ENCODE data around the gene STARD8. TPM values are rescaled to one million over a fixed set of nuclear protein-coding genes. Genes with fewer than 3 reads are reported as not detected.

The STARD8 gene
- total and polyA plus RNA-seq, 4 donors = 1.9 to 17.9 (median 7.5) TPM

GRCh38 chrX:68717196-68717595, 69.7 kb downstream of the STARD8 start:
- no peak for ATAC-seq (ENCODE audit: low FRiP score)
- no peaks in the 10 kb centered on the region for H3K36me3 ChIP-seq (ENCODE audit: control insufficient read depth in 1 of 2, insufficient read depth in 2 of 2, low read length in 1 of 2)

GRCh38 chrX:68717663-68718442, 70.4 kb downstream of the STARD8 start:
- DNase-seq = no peak
- H3K27me3 ChIP-seq (ENCODE audit: control insufficient read depth in 1 of 2, insufficient read depth in 2 of 2, low read length in 1 of 2) = no peaks in the 10 kb centered on the region
- H3K4me1 ChIP-seq (ENCODE audit: control insufficient read depth in 1 of 2, insufficient read depth in 2 of 2, low read length in 2 of 2) = no peaks in the 10 kb centered on the region
- no peaks in the 10 kb centered on the region for H3K36me3 ChIP-seq (ENCODE audit: control insufficient read depth in 1 of 2, insufficient read depth in 2 of 2, low read length in 1 of 2)
- intact Hi-C loops (cut with DNase I) = no loop called here
- H3K4me3 ChIP-seq (ENCODE audit: low read length in 2 of 2) = no peak overlapping the region
- WGBS, 2 donors = 81 to 96% methylated on average over 24 of the region's 24 CpGs
- H3K9me3 ChIP-seq (ENCODE audit: control insufficient read depth, low read length) = no peaks in the 10 kb centered on the region
- no peak for ATAC-seq (ENCODE audit: low FRiP score)
- H3K27ac ChIP-seq (ENCODE audit: low read depth in 1 of 2, low read length in 2 of 2) = no peak overlapping the region

More at GRCh38 chrX:68717196-68717595, 69.7 kb downstream of the STARD8 start:
- Histone ChIP-seq H3K9me3 (ENCODE audit: control insufficient read depth, low read length) (no peaks in the 10 kb centered on the region), H3K27me3 (ENCODE audit: control insufficient read depth in 1 of 2, insufficient read depth in 2 of 2, low read length in 1 of 2) (no peaks in the 10 kb centered on the region), H3K27ac (ENCODE audit: low read depth in 1 of 2, low read length in 2 of 2) (no peak overlapping the region), H3K4me3 (ENCODE audit: low read length in 2 of 2) (no peak overlapping the region), H3K4me1 (ENCODE audit: control insufficient read depth in 1 of 2, insufficient read depth in 2 of 2, low read length in 2 of 2) (no peaks in the 10 kb centered on the region)
- intact Hi-C loops (cut with DNase I) = no loop called here
- WGBS, 2 donors = 85 to 97% methylated on average over 13 of the region's 13 CpGs
- DNase-seq = no peak

- no peak overlapping the region for H3K27ac ChIP-seq (ENCODE audit: low read depth in 1 of 2, low read length in 2 of 2)
- H3K9me3 ChIP-seq (ENCODE audit: control insufficient read depth, low read length) = no peaks in the 10 kb centered on the region
- H3K36me3 ChIP-seq (ENCODE audit: control insufficient read depth in 1 of 2, insufficient read depth in 2 of 2, low read length in 1 of 2) = no peaks in the 10 kb centered on the region
- no peaks in the 10 kb centered on the region for H3K4me1 ChIP-seq (ENCODE audit: control insufficient read depth in 1 of 2, insufficient read depth in 2 of 2, low read length in 2 of 2)
- H3K4me3 ChIP-seq (ENCODE audit: low read length in 2 of 2) = no peak overlapping the region
- no peaks in the 10 kb centered on the region for H3K27me3 ChIP-seq (ENCODE audit: control insufficient read depth in 1 of 2, insufficient read depth in 2 of 2, low read length in 1 of 2)
- ATAC-seq (ENCODE audit: low FRiP score) = no peak
- intact Hi-C loops (cut with DNase I) = no loop called here
- WGBS, 2 donors = 83 to 97% methylated on average over 10 of the region's 10 CpGs
- DNase-seq = no peak
These were observed 71.0 kb downstream of the STARD8 start for GRCh38 chrX:68718443-68718820.

GRCh38 chrX:68719181-68719903, 71.9 kb downstream of the STARD8 start:
- Histone ChIP-seq H3K4me3 (ENCODE audit: low read length in 2 of 2) (no peak overlapping the region), H3K36me3 (ENCODE audit: control insufficient read depth in 1 of 2, insufficient read depth in 2 of 2, low read length in 1 of 2) (no peaks in the 10 kb centered on the region), H3K9me3 (ENCODE audit: control insufficient read depth, low read length) (no peaks in the 10 kb centered on the region), H3K4me1 (ENCODE audit: control insufficient read depth in 1 of 2, insufficient read depth in 2 of 2, low read length in 2 of 2) (no peaks in the 10 kb centered on the region), H3K27me3 (ENCODE audit: control insufficient read depth in 1 of 2, insufficient read depth in 2 of 2, low read length in 1 of 2) (no peaks in the 10 kb centered on the region), H3K27ac (ENCODE audit: low read depth in 1 of 2, low read length in 2 of 2) (no peak overlapping the region)
- DNase-seq (no peak), ATAC-seq (ENCODE audit: low FRiP score) (no peak)
- intact Hi-C loops (cut with DNase I) = no loop called here
- 85 to 94% methylated on average over 14 of the region's 14 CpGs for WGBS, 2 donors

- WGBS, 2 donors = 86 to 95% methylated on average over 11 of the region's 11 CpGs
- Histone ChIP-seq H3K27ac (ENCODE audit: low read depth in 1 of 2, low read length in 2 of 2) (no peak overlapping the region), H3K9me3 (ENCODE audit: control insufficient read depth, low read length) (no peaks in the 10 kb centered on the region), H3K27me3 (ENCODE audit: control insufficient read depth in 1 of 2, insufficient read depth in 2 of 2, low read length in 1 of 2) (no peaks in the 10 kb centered on the region), H3K4me1 (ENCODE audit: control insufficient read depth in 1 of 2, insufficient read depth in 2 of 2, low read length in 2 of 2) (no peaks in the 10 kb centered on the region), H3K36me3 (ENCODE audit: control insufficient read depth in 1 of 2, insufficient read depth in 2 of 2, low read length in 1 of 2) (no peaks in the 10 kb centered on the region), H3K4me3 (ENCODE audit: low read length in 2 of 2) (no peak overlapping the region)
- intact Hi-C loops (cut with DNase I) = no loop called here
- DNase-seq = no peak
- no peak for ATAC-seq (ENCODE audit: low FRiP score)
These were observed 72.6 kb downstream of the STARD8 start for GRCh38 chrX:68719904-68720614.

- no peaks in the 10 kb centered on the region for H3K4me1 ChIP-seq (ENCODE audit: control insufficient read depth in 1 of 2, insufficient read depth in 2 of 2, low read length in 2 of 2)
- no peaks in the 10 kb centered on the region for H3K27me3 ChIP-seq (ENCODE audit: control insufficient read depth in 1 of 2, insufficient read depth in 2 of 2, low read length in 1 of 2)
- DNase-seq (no peak), ATAC-seq (ENCODE audit: low FRiP score) (no peak)
- no peak overlapping the region for H3K27ac ChIP-seq (ENCODE audit: low read depth in 1 of 2, low read length in 2 of 2)
- intact Hi-C loops (cut with DNase I) = no loop called here
- H3K9me3 ChIP-seq (ENCODE audit: control insufficient read depth, low read length) = no peaks in the 10 kb centered on the region
- WGBS, 2 donors = 89 to 96% methylated on average over 9 of the region's 9 CpGs
- no peak overlapping the region for H3K4me3 ChIP-seq (ENCODE audit: low read length in 2 of 2)
- no peaks in the 10 kb centered on the region for H3K36me3 ChIP-seq (ENCODE audit: control insufficient read depth in 1 of 2, insufficient read depth in 2 of 2, low read length in 1 of 2)
These were observed 73.4 kb downstream of the STARD8 start for GRCh38 chrX:68720851-68721250.

- 80 to 91% methylated on average over 7 of the region's 7 CpGs for WGBS, 2 donors
- DNase-seq (no peak), ATAC-seq (ENCODE audit: low FRiP score) (no peak)
- Histone ChIP-seq H3K4me3 (ENCODE audit: low read length in 2 of 2) (no peak overlapping the region), H3K27ac (ENCODE audit: low read depth in 1 of 2, low read length in 2 of 2) (no peak overlapping the region), H3K9me3 (ENCODE audit: control insufficient read depth, low read length) (no peaks in the 10 kb centered on the region), H3K27me3 (ENCODE audit: control insufficient read depth in 1 of 2, insufficient read depth in 2 of 2, low read length in 1 of 2) (no peaks in the 10 kb centered on the region), H3K4me1 (ENCODE audit: control insufficient read depth in 1 of 2, insufficient read depth in 2 of 2, low read length in 2 of 2) (no peaks in the 10 kb centered on the region), H3K36me3 (ENCODE audit: control insufficient read depth in 1 of 2, insufficient read depth in 2 of 2, low read length in 1 of 2) (no peaks in the 10 kb centered on the region)
- intact Hi-C loops (cut with DNase I) = no loop called here
These were observed 74.1 kb downstream of the STARD8 start for GRCh38 chrX:68721546-68721945.

- Histone ChIP-seq H3K4me1 (ENCODE audit: control insufficient read depth in 1 of 2, insufficient read depth in 2 of 2, low read length in 2 of 2) (no peaks in the 10 kb centered on the region), H3K36me3 (ENCODE audit: control insufficient read depth in 1 of 2, insufficient read depth in 2 of 2, low read length in 1 of 2) (no peaks in the 10 kb centered on the region), H3K27me3 (ENCODE audit: control insufficient read depth in 1 of 2, insufficient read depth in 2 of 2, low read length in 1 of 2) (no peaks in the 10 kb centered on the region), H3K27ac (ENCODE audit: low read depth in 1 of 2, low read length in 2 of 2) (no peak overlapping the region), H3K4me3 (ENCODE audit: low read length in 2 of 2) (no peak overlapping the region), H3K9me3 (ENCODE audit: control insufficient read depth, low read length) (no peaks in the 10 kb centered on the region)
- WGBS, 2 donors = 75 to 95% methylated on average over 16 of the region's 16 CpGs
- intact Hi-C loops (cut with DNase I) = no loop called here
- DNase-seq (no peak), ATAC-seq (ENCODE audit: low FRiP score) (no peak)
These were observed 74.8 kb downstream of the STARD8 start for GRCh38 chrX:68721991-68722860.
